GM19372 (cell line): ENCODE results near the gene MTM1.

Source experiments
- ATAC-seq: cut with Tn5 transposase; IDR thresholded peaks from one replicate; pipeline ENCODE4 v1.9.1; 2021; ENCODE audit warnings: mild to moderate bottlenecking, low read depth, moderate library complexity; ENCODE audit not compliant: unreplicated experiment

MTM1 gene

GRCh38 chrX:150599226-150599625 lies 30.8 kb downstream of the MTM1 start:
- no peak for ATAC-seq

- no peak for ATAC-seq
These were observed 33.9 kb downstream of the MTM1 start for GRCh38 chrX:150602296-150602695.

GRCh38 chrX:150602743-150603142 lies 34.3 kb downstream of the MTM1 start:
- ATAC-seq = no peak

- no peak for ATAC-seq
These were observed 37.2 kb downstream of the MTM1 start for GRCh38 chrX:150605603-150606002.

GRCh38 chrX:150607201-150607600 lies 38.8 kb downstream of the MTM1 start:
- ATAC-seq = no peak

GRCh38 chrX:150610043-150610442 lies 41.6 kb downstream of the MTM1 start:
- no peak for ATAC-seq

GRCh38 chrX:150610446-150610845 lies 42.0 kb downstream of the MTM1 start:
- no peak for ATAC-seq

GRCh38 chrX:150615356-150615755 lies 46.9 kb downstream of the MTM1 start:
- no peak for ATAC-seq

GRCh38 chrX:150616179-150616862 lies 47.9 kb downstream of the MTM1 start:
- ATAC-seq = no peak

GRCh38 chrX:150616863-150617198 lies 48.4 kb downstream of the MTM1 start:
- no peak for ATAC-seq

- ATAC-seq = no peak
These were observed 53.2 kb downstream of the MTM1 start for GRCh38 chrX:150621652-150622051.

- no peak for ATAC-seq
These were observed 55.2 kb downstream of the MTM1 start for GRCh38 chrX:150623583-150623982.

GRCh38 chrX:150625097-150625496 lies 56.7 kb downstream of the MTM1 start:
- ATAC-seq = no peak

GRCh38 chrX:150625875-150626274 lies 57.5 kb downstream of the MTM1 start:
- ATAC-seq = no peak

GRCh38 chrX:150627957-150628356 lies 59.5 kb downstream of the MTM1 start:
- no peak for ATAC-seq

- ATAC-seq = no peak
These were observed 67.5 kb downstream of the MTM1 start for GRCh38 chrX:150635952-150636351.

- ATAC-seq = no peak
These were observed 74.0 kb downstream of the MTM1 start for GRCh38 chrX:150642423-150642822.

GRCh38 chrX:150643271-150643670 lies 74.8 kb downstream of the MTM1 start:
- ATAC-seq = no peak

- no peak for ATAC-seq
These were observed 75.5 kb downstream of the MTM1 start for GRCh38 chrX:150643958-150644357.

GRCh38 chrX:150644422-150644821 lies 76.0 kb downstream of the MTM1 start:
- no peak for ATAC-seq

- ATAC-seq = no peak
These were observed 78.9 kb downstream of the MTM1 start for GRCh38 chrX:150647331-150647730.

- no peak for ATAC-seq
These were observed 80.0 kb downstream of the MTM1 start for GRCh38 chrX:150648296-150648940.
